Measurements from ENCODE around the gene ATP10B.

ATP10B gene

GRCh38 chr5:160626322-160626721, 225.7 kb downstream of the ATP10B start:
- TF ChIP-seq CTCF (conservative IDR thresholded peaks at IDR 0.05; ENCODE audit: low read length): no peak
- H3K4me3 ChIP-seq (ENCODE audit: low read length): no peak overlapping the region
- DNase-seq (ENCODE audit: low read depth): no peak

GRCh38 chr5:160621526-160621925, 230.5 kb downstream of the ATP10B start:
- no peak overlapping the region for H3K4me3 ChIP-seq (ENCODE audit: low read length)
- TF ChIP-seq CTCF (conservative IDR thresholded peaks at IDR 0.05; ENCODE audit: low read length): no peak
- no peak for DNase-seq (ENCODE audit: low read depth)

GRCh38 chr5:160620401-160620800, 231.6 kb downstream of the ATP10B start:
- DNase-seq (ENCODE audit: low read depth): no peak
- H3K4me3 ChIP-seq (ENCODE audit: low read length): no peak overlapping the region
- TF ChIP-seq CTCF (conservative IDR thresholded peaks at IDR 0.05; ENCODE audit: low read length): no peak

GRCh38 chr5:160619381-160619780, 232.6 kb downstream of the ATP10B start:
- no peak overlapping the region for H3K4me3 ChIP-seq (ENCODE audit: low read length)
- DNase-seq (ENCODE audit: low read depth): no peak
- TF ChIP-seq CTCF (conservative IDR thresholded peaks at IDR 0.05; ENCODE audit: low read length): no peak

- DNase-seq (ENCODE audit: low read depth): no peak
- H3K4me3 ChIP-seq (ENCODE audit: low read length): no peak overlapping the region
- TF ChIP-seq CTCF (conservative IDR thresholded peaks at IDR 0.05; ENCODE audit: low read length): no peak
These were observed 233.7 kb downstream of the ATP10B start for GRCh38 chr5:160618286-160618685.

GRCh38 chr5:160616712-160617497, 235.1 kb downstream of the ATP10B start:
- no peak for DNase-seq (ENCODE audit: low read depth)
- no peak overlapping the region for H3K4me3 ChIP-seq (ENCODE audit: low read length)

More at GRCh38 chr5:160616712-160617497, 235.1 kb downstream of the ATP10B start:
- no peak for TF ChIP-seq CTCF (conservative IDR thresholded peaks at IDR 0.05; ENCODE audit: low read length)

All from AG10803 (cell line).